Activated naive CD4-positive, alpha-beta T cell treated with anti-CD3 and anti-CD28 coated beads, Interleukin-2, amount 50 U/mL, for 72 hours (primary cell): ENCODE data around the gene PCDHA11. TPM values are rescaled to one million over a fixed set of nuclear protein-coding genes. Genes with fewer than 3 reads are reported as not detected.
A peak's percentile ranks its signal among the peaks of the same experiment; 100 is the strongest.
"Not testable (repeated sequence)": the region's sequence is repeated elsewhere in the genome, so short reads cannot be mapped to it uniquely, and the experiment has no call there.

Experiments
- ATAC-seq, 2 donors: fragments of 150-1000 bp; cut with Tn5 transposase; 2 replicates each; pipeline ENCODE4 v1.10.0; 2021; ENCODE audit warnings: mild to moderate bottlenecking in 2 of 2, moderate library complexity in 2 of 2
- DNase-seq, 2 donors: peaks; one replicate each; pipeline ENCODE4 v3.0.0; 2021 to 2022; ENCODE audit warnings: low spot score in 2 of 2
- H3K27ac Mint-ChIP-seq, 2 donors: one replicate each; pipeline ENCODE4 v1.8.0; 2022; ENCODE audit warnings: mild to moderate bottlenecking in 2 of 2, mixed read lengths in 2 of 2
- H3K36me3 Mint-ChIP-seq, 2 donors: one replicate each; pipeline ENCODE4 v1.8.0; 2022; ENCODE audit warnings: mixed read lengths in 2 of 2
- H3K9me3 Mint-ChIP-seq, 2 donors: one replicate each; pipeline ENCODE4 v1.8.0; 2022; ENCODE audit warnings: mixed read lengths in 2 of 2
- total RNA-seq, 2 donors: library from RNA; stranded (reverse); gene quantifications; one replicate each; pipeline ENCODE4 v1.2.3, GENCODE V29; 2022

The PCDHA11 gene
- total RNA-seq: not detected

GRCh38 chr5:140868721-140869554 lies at the start of gene PCDHA11:
Gene PCDHA11 (plus strand): TSS chr5:140868957. CDS start chr5:140869104, 147 bp downstream.
- Mint-ChIP-seq H3K36me3 (peaks cover 12 to 28% of the 10 kb centered on the region in 2 donors), H3K9me3 (peaks cover 10 to 16% of the 10 kb centered on the region in 2 donors), H3K27ac (no peak within 1 kb of the TSS)
- DNase-seq (no peak), ATAC-seq (no peak)

- peak in 1 of 2 donors; percentile 36 for DNase-seq
- peaks cover 5 to 7% of the 10 kb centered on the region in 2 donors for H3K9me3 Mint-ChIP-seq
- peaks cover 11 to 29% of the 10 kb centered on the region in 2 donors for H3K36me3 Mint-ChIP-seq
- no peak for ATAC-seq
- no peak within 1 kb of the TSS for H3K27ac Mint-ChIP-seq
Measured at GRCh38 chr5:140821375-140822280, 47.1 kb upstream of the PCDHA11 start, which contains the start of gene PCDHA5. Gene PCDHA5 (plus strand): TSS chr5:140821613.

DNA sequence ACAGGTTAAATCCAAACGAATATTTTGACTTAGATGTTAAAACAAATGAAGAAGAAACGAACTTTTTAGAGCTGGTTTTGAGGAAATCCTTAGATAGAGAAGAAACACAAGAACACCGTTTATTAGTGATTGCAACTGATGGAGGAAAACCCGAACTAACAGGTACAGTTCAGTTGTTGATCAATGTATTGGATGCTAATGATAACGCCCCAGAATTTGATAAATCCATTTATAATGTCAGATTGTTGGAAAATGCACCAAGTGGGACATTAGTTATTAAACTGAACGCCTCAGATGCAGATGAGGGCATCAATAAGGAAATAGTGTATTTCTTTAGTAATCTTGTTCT lies 46.5 kb upstream of the PCDHA11 start:
- H3K9me3 Mint-ChIP-seq: peaks cover 5% of the 10 kb centered on the region in 2 donors
- no peak overlapping the region for H3K27ac Mint-ChIP-seq
- H3K36me3 Mint-ChIP-seq: peaks cover 11 to 32% of the 10 kb centered on the region in 2 donors
- no peak for DNase-seq
- no peak for ATAC-seq

DNA sequence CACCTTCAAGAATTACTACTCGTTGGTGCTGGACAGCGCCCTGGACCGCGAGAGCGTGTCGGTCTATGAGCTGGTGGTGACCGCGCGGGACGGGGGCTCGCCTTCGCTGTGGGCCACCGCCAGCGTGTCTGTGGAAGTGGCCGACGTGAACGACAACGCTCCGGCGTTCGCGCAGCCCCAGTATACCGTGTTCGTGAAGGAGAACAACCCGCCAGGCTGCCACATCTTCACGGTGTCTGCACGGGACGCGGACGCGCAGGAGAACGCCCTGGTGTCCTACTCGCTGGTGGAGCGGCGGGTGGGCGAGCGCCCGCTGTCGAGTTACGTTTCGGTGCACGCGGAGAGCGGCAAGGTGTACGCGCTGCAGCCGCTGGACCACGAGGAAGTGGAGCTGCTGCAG lies 45.8 kb upstream of the PCDHA11 start:
- H3K27ac Mint-ChIP-seq, DNase-seq, ATAC-seq, H3K9me3 Mint-ChIP-seq: not testable (repeated sequence)
- H3K36me3 Mint-ChIP-seq: peaks cover 16 to 33% of the 10 kb centered on the region in 2 donors

GRCh38 chr5:140823475-140823874 lies 45.3 kb upstream of the PCDHA11 start:
- peaks cover 8 to 10% of the 10 kb centered on the region in 2 donors for H3K9me3 Mint-ChIP-seq
- DNase-seq (no peak), ATAC-seq (no peak)
- peaks cover 21 to 38% of the 10 kb centered on the region in 2 donors for H3K36me3 Mint-ChIP-seq
- no peak overlapping the region for H3K27ac Mint-ChIP-seq

DNA sequence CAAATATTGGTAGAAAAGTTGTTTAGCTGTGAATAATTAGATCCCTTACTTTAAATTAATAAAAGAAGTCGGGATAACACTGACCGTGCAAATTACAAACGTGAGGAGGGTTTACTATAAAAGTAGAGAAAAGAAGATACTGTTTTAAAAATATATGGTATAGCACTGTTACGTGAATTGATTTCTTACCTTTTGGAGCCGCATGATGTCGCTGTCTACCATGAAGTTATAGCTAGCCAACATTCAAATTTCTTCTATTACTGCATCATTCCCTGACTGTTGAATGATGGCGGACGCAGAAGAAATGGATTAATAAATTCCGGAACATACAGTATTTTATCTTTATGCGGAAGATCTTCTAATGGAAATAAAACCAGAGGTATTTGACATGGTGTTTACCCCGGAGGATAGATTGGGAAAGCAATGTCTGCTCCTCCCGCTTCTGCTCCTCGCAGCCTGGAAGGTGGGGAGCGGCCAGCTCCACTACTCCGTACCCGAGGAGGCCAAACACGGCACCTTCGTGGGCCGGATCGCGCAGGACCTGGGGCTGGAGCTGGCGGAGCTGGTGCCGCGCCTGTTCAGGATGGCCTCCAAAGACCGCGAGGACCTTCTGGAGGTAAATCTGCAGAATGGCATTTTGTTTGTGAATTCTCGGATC lies 40.9 kb upstream of the PCDHA11 start, which contains the start of gene PCDHA6:
TSS of gene PCDHA6 (plus strand) at position 257 of the 658 bp plus-strand sequence. CDS start at position 389, 132 bp downstream.
- H3K36me3 Mint-ChIP-seq: peaks cover 25 to 48% of the 10 kb centered on the region in 2 donors
- no peak for ATAC-seq
- H3K27ac Mint-ChIP-seq: no peak within 1 kb of the TSS
- H3K9me3 Mint-ChIP-seq: peaks cover 13 to 14% of the 10 kb centered on the region in 2 donors
- DNase-seq: no peak

GRCh38 chr5:140828362-140828737 lies 40.4 kb upstream of the PCDHA11 start:
- ATAC-seq: no peak
- H3K27ac Mint-ChIP-seq: no peak overlapping the region

DNA sequence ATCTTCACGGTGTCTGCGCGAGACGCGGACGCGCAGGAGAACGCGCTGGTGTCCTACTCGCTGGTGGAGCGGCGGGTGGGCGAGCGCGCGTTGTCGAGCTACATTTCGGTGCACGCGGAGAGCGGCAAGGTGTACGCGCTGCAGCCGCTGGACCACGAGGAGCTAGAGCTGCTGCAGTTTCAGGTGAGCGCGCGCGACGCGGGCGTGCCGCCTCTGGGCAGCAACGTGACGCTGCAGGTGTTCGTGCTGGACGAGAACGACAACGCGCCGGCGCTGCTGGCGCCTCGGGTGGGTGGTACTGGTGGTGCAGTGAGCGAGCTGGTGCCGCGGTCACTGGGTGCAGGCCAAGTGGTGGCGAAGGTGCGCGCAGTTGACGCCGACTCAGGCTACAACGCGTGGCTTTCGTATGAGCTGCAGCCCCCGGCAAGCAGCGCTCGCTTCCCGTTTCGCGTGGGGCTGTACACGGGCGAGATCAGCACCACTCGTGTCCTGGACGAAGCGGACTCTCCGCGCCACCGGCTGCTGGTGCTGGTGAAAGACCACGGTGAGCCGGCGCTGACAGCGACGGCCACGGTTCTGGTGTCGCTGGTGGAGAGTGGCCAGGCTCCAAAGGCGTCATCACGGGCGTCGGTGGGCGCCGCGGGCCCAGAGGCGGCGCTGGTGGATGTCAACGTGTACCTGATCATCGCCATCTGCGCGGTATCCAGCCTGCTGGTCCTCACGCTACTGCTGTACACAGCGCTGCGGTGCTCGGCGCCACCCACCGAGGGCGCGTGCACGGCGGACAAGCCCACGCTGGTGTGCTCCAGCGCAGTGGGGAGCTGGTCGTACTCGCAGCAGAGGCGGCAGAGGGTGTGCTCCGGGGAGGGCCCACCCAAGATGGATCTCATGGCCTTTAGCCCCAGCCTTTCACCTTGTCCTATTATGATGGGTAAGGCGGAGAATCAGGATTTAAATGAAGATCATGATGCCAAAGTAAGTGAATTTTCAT lies 39.0 kb upstream of the PCDHA11 start:
- Mint-ChIP-seq H3K9me3 (peaks cover 19 to 21% of the 10 kb centered on the region in 2 donors), H3K36me3 (peaks cover 30 to 50% of the 10 kb centered on the region in 2 donors)
- ATAC-seq, DNase-seq, H3K27ac Mint-ChIP-seq: not testable (repeated sequence)

More at GRCh38 chr5:140828362-140828737, 40.4 kb upstream of the PCDHA11 start:
- Mint-ChIP-seq H3K36me3 (peaks cover 25 to 47% of the 10 kb centered on the region in 2 donors), H3K9me3 (peaks cover 15 to 16% of the 10 kb centered on the region in 2 donors)
- DNase-seq: no peak

DNA sequence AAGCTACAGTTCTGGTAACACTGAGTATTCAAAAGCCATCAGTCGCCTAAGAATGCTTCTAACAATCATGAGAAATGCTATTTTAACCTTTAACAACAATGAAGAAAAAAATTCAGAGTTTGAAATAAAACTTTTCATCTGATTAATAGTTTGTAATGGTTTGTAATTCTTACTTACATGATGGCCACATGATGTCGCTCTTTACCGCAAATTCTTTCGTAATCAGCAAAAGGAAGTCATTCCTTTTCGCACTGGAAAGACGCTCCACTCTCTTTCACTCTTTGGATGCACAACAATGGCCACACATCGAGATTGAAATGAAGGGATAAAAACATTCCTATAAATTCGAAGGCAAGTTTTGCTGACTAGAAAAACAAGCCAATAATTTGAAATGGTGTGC lies 34.8 kb upstream of the PCDHA11 start, which contains the start of gene PCDHA7:
TSS of gene PCDHA7 (plus strand) at position 277 of the 400 bp plus-strand sequence. CDS start at position 392, 115 bp downstream.
- ATAC-seq (no peak), DNase-seq (no peak)
- H3K9me3 Mint-ChIP-seq: peaks cover 10 to 29% of the 10 kb centered on the region in 2 donors
- peaks cover 21 to 42% of the 10 kb centered on the region in 2 donors for H3K36me3 Mint-ChIP-seq
- H3K27ac Mint-ChIP-seq: no peak within 1 kb of the TSS

GRCh38 chr5:140834439-140835008 lies 34.2 kb upstream of the PCDHA11 start:
- not testable (repeated sequence) for ATAC-seq, DNase-seq, H3K27ac Mint-ChIP-seq
- Mint-ChIP-seq H3K9me3 (peaks cover 11 to 24% of the 10 kb centered on the region in 2 donors), H3K36me3 (peaks cover 15 to 38% of the 10 kb centered on the region in 2 donors)

DNA sequence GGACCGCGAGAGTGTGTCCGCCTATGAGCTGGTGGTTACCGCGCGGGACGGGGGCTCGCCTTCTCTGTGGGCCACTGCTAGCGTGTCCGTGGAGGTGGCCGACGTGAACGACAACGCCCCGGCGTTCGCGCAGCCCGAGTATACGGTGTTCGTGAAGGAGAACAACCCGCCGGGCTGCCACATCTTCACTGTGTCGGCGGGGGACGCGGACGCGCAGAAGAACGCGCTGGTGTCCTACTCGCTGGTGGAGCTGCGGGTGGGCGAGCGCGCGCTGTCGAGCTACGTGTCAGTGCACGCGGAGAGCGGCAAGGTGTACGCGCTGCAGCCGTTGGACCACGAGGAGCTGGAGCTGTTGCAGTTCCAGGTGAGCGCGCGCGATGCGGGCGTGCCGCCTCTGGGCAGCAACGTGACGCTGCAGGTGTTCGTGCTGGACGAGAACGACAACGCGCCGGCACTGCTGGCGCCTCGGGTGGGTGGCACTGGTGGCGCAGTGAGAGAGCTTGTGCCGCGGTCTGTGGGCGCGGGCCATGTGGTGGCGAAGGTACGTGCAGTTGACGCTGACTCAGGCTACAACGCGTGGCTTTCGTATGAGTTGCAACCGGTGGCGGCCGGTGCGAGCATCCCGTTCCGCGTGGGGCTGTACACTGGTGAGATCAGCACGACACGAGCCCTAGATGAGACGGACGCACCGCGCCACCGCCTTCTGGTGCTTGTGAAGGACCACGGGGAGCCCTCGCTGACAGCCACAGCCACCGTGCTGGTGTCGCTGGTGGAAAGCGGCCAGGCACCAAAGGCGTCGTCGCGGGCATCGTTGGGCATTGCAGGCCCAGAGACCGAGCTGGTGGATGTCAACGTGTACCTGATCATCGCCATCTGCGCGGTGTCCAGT lies 32.9 kb upstream of the PCDHA11 start:
- Mint-ChIP-seq H3K27ac (no peak overlapping the region), H3K9me3 (peaks cover 19 to 30% of the 10 kb centered on the region in 2 donors), H3K36me3 (peaks cover 11 to 41% of the 10 kb centered on the region in 2 donors)
- no peak for ATAC-seq
- DNase-seq: no peak

- H3K27ac Mint-ChIP-seq: peak within 1 kb of the TSS in 1 of 2 donors; percentile 36
- H3K36me3 Mint-ChIP-seq: peaks cover 12 to 30% of the 10 kb centered on the region in 2 donors
- ATAC-seq (no peak), DNase-seq (no peak)
- H3K9me3 Mint-ChIP-seq: peaks cover 14 to 25% of the 10 kb centered on the region in 2 donors
Measured at GRCh38 chr5:140840978-140841962, 27.5 kb upstream of the PCDHA11 start, which contains the start of gene PCDHA8. Gene PCDHA8 (plus strand): TSS chr5:140841187. CDS start chr5:140841322, 135 bp downstream.
